ENCODE results near the gene HSD17B1. TPM values are rescaled to one million over a fixed set of nuclear protein-coding genes. Genes with fewer than 3 reads are reported as not detected.

Gene HSD17B1
- total RNA-seq, 1 donor from 2014 or later, result 4.1 TPM

DNA sequence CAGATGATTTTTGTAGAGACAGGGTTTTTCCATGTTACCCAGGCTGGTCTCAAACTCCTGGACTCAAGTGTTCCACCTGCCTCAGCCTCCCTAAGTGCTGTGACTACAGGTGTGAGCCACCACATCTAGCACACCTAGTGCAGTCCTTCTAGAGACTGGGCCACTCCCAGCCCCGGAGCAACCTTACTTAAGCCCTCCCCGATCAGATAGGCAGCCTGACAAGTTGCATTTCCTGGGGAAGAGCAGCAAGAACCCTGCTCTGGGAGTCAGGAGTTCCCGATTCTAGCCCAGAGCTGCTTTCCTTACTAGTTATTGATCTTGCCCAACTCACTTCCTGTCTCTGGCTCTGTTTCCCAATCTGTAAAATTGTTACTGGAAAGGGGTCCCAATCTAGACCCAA is 23.7 kb upstream of the HSD17B1 start:
- TF ChIP-seq, protein P1, sequence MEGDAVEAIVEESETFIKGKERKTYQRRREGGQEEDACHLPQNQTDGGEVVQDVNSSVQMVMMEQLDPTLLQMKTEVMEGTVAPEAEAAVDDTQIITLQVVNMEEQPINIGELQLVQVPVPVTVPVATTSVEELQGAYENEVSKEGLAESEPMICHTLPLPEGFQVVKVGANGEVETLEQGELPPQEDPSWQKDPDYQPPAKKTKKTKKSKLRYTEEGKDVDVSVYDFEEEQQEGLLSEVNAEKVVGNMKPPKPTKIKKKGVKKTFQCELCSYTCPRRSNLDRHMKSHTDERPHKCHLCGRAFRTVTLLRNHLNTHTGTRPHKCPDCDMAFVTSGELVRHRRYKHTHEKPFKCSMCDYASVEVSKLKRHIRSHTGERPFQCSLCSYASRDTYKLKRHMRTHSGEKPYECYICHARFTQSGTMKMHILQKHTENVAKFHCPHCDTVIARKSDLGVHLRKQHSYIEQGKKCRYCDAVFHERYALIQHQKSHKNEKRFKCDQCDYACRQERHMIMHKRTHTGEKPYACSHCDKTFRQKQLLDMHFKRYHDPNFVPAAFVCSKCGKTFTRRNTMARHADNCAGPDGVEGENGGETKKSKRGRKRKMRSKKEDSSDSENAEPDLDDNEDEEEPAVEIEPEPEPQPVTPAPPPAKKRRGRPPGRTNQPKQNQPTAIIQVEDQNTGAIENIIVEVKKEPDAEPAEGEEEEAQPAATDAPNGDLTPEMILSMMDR (IDR thresholded peaks at IDR 0.05; ENCODE audit: partially characterized antibody, unreplicated experiment), result no peak
- no peaks in the 10 kb centered on the region for H3K27me3 Mint-ChIP-seq (ENCODE audit: unreplicated experiment)
- no peak for DNase-seq
- H3K4me3 Mint-ChIP-seq (ENCODE audit: unreplicated experiment), result no peak overlapping the region
- peaks cover 10% of the 10 kb centered on the region for H3K4me1 Mint-ChIP-seq (ENCODE audit: low read depth, unreplicated experiment)
- peaks cover 5% of the 10 kb centered on the region for H3K9me3 Mint-ChIP-seq (ENCODE audit: unreplicated experiment)
- no peak overlapping the region for H3K27ac Mint-ChIP-seq (ENCODE audit: unreplicated experiment)
- no peaks in the 10 kb centered on the region for H3K36me3 Mint-ChIP-seq (ENCODE audit: unreplicated experiment)

DNA sequence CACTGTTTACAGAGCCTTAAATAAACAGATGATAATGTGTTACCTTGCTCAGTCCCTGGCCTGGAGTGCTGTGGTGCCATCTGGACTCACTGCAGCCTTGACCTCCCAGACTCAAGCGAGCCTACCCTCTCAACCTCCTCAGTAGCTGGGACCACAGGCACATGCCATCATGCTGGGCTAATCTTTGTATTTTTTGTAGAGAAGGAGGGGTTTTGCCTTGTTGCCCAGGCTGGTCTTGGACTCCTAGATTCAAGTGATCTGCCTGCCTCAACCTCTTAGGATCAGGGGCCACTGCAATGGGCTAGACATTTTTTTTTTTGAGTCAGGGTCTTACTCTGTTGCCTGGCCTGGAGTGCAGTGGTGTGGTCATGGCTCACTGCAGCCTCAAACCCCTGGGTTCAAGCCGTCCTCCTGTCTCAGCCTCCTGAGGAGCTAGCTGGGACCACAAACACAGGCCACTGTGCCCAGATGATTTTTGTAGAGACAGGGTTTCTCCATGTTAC is 21.7 kb upstream of the HSD17B1 start:
- H3K36me3 Mint-ChIP-seq (ENCODE audit: unreplicated experiment), result no peaks in the 10 kb centered on the region
- H3K4me3 Mint-ChIP-seq (ENCODE audit: unreplicated experiment), result no peak overlapping the region
- H3K4me1 Mint-ChIP-seq (ENCODE audit: low read depth, unreplicated experiment), result peaks cover 18% of the 10 kb centered on the region
- TF ChIP-seq, protein P1 (IDR thresholded peaks at IDR 0.05; ENCODE audit: partially characterized antibody, unreplicated experiment), result no peak
- no peaks in the 10 kb centered on the region for H3K27me3 Mint-ChIP-seq (ENCODE audit: unreplicated experiment)
- H3K9me3 Mint-ChIP-seq (ENCODE audit: unreplicated experiment), result peaks cover 5% of the 10 kb centered on the region
- no peak for DNase-seq
- H3K27ac Mint-ChIP-seq (ENCODE audit: unreplicated experiment), result no peak overlapping the region

DNA sequence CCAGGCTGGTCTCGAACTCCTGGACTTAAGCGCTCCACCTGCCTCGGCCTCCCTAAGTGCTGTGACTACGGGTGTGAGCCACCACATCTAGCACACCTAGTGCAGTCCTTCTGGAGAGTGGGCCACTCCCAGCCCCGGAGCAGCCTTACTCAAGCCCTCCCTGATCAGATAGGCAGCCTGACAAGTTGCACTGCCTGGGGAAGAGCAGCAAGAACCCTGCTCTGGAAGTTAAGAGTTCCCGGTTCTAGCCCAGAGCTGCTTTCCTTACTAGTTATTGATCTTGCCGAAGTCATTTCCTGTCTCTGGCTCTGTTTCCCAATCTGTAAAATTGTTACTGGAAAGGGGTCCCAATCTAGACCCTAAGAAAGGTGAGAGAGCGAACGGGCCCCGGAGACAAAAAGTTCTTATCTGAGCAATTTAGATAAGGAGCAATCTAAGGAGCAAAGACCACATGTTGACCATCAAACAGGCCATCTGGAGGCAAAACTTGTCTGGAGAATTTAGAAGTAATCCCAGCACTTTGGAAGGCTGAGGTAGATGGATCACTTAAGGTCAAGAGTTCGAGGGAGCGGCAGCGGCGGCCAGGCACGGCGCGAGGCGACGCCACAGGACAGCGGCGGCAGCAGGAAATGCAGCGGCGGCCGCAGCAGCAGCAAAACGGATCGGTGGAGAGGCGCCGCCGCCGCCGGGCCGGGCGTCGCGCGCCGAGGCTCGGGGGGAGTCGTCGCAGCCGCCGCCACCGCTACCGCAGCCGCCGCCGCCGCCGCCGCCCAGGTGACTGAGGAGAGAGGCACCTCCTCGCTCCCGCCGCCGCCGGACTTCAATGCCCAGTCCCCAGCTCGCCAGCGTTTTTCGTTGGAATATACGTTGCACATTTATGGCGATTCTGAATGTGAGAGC is 21.0 kb upstream of the HSD17B1 start:
- DNase-seq, result peak; percentile 74
- Mint-ChIP-seq H3K36me3 (ENCODE audit: unreplicated experiment) (no peaks in the 10 kb centered on the region), H3K9me3 (ENCODE audit: unreplicated experiment) (peaks cover 7% of the 10 kb centered on the region), H3K27me3 (ENCODE audit: unreplicated experiment) (peaks cover 2% of the 10 kb centered on the region), H3K4me3 (ENCODE audit: unreplicated experiment) (peak overlapping the region; percentile 71), H3K4me1 (ENCODE audit: low read depth, unreplicated experiment) (peaks cover 18% of the 10 kb centered on the region), H3K27ac (ENCODE audit: unreplicated experiment) (peak overlapping the region; percentile 55)
- TF ChIP-seq, protein P1 (IDR thresholded peaks at IDR 0.05; ENCODE audit: partially characterized antibody, unreplicated experiment), result peak; percentile 27

DNA sequence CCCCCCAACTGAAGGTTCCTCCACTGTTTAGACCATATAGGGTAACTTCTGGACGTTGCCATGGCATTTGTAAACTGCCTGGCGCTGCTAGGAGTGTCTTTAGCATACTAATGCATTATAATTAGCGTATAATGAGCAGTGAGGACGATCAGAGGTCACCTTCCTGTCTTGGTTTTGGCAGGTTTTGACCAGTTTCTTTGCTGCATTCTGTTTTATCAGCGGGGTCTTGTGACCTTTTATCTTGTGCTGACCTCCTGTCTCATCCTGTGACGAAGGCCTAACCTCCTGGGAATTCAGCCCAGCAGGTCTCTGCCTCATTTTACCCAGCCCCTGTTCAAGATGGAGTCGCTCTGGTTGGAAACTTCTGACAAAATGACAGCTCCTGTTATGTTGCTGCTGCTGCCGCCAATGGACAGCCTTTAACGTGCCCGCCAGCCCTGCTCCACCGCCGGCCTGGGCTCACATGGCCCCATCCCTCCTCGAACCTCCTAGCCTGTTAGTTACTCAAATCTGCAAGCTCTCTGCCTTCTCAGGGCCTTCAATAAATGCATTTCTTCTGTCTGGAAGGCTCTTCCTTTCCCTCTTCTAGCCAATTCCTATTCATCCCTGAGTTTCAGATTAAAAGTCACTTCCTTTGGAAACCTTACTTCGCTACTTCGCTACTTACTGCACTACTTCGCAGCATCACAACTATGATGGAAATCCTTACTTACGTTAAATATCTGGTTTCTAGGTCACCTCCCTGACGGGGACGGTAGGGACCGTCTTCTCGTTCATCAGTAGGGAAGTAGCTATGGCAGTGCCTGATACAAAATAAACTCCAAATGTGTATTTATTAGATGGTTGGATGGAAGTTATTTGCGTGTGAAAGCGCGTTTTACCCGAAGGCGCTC is 17.3 kb upstream of the HSD17B1 start:
- Mint-ChIP-seq H3K9me3 (ENCODE audit: unreplicated experiment) (peaks cover 14% of the 10 kb centered on the region), H3K27ac (ENCODE audit: unreplicated experiment) (peak overlapping the region; percentile 90), H3K27me3 (ENCODE audit: unreplicated experiment) (peaks cover 11% of the 10 kb centered on the region), H3K4me3 (ENCODE audit: unreplicated experiment) (peak overlapping the region; percentile 87), H3K36me3 (ENCODE audit: unreplicated experiment) (no peaks in the 10 kb centered on the region), H3K4me1 (ENCODE audit: low read depth, unreplicated experiment) (peaks cover 24% of the 10 kb centered on the region)
- TF ChIP-seq, protein P1 (IDR thresholded peaks at IDR 0.05; ENCODE audit: partially characterized antibody, unreplicated experiment), result no peak
- DNase-seq, result no peak

Measured in glutamatergic neuron (in vitro differentiated cells).